Adrenal gland (tissue), 12 donors: Measurements from ENCODE around the gene POLR1C. TPM values are rescaled to one million over a fixed set of nuclear protein-coding genes. Genes with fewer than 3 reads are reported as not detected.
"Not testable (repeated sequence)": the region's sequence is repeated elsewhere in the genome, so short reads cannot be mapped to it uniquely, and the experiment has no call there.

Experiments
- DNase-seq, 7 donors: peaks; one replicate each; pipeline ENCODE4 v3.0.0-alpha.2; 2019 to 2020
- H3K27ac ChIP-seq, 5 donors: fragments of 200-600 bp; sonication (generic) in 4 of 5; 1 replicate in 3 of 5; 2 replicates in 2 of 5; pipeline versions ENCODE4 v1.5.1 to v1.8.0; 2016 to 2020; ENCODE audit warnings: mild to moderate bottlenecking in 1 of 5
- H3K27me3 ChIP-seq: fragments of 200-600 bp; 2 replicates; pipeline ENCODE4 v1.8.0; 2021
- H3K36me3 ChIP-seq, 2 donors: fragments of 200-600 bp; replicated peaks in 1 of 2; 1 replicate in 1 of 2; 2 replicates in 1 of 2; pipeline versions ENCODE4 v1.5.1 to v1.8.0; 2018 to 2022
- H3K4me1 ChIP-seq, 2 donors: fragments of 200-600 bp; replicated peaks in 1 of 2; 1 replicate in 1 of 2; 2 replicates in 1 of 2; pipeline versions ENCODE4 v1.5.1 to v1.8.0; 2018 to 2021
- H3K4me3 ChIP-seq, 4 donors: fragments of 200-600 bp; sonication (generic) in 3 of 4; one replicate each; pipeline ENCODE4 v1.5.1; 2016 to 2018
- H3K9me3 ChIP-seq, 3 donors: fragments of 200-600 bp; sonication (generic) in 1 of 3; replicated peaks in 1 of 3; 1 replicate in 2 of 3; 2 replicates in 1 of 3; pipeline versions ENCODE4 v1.5.1 to v1.8.0; 2016 to 2021
- POLR2A ChIP-seq, 2 donors: fragments of 450-650 bp; IDR thresholded peaks; one replicate each; pipeline ENCODE4 v1.6.1; 2017; ENCODE audit warnings: antibody characterized with exemption in 2 of 2, mild to moderate bottlenecking in 2 of 2, moderate library complexity in 1 of 2
- WGBS, 4 donors: extraction: QIAGEN DNeasy Blood & Tissue Kit in 2 of 4; methylation state at CpG; one replicate each; pipeline versions ENCODE4 v1.1.5 to v1.1.7; 2013 to 2017; 5-methylcytosine and 5-hydroxymethylcytosine counted together
- intact Hi-C, 2 donors: fragments of 100-400 bp; cut with DNase I; formaldehyde crosslinking; loops; one replicate each; pipeline versions ENCODE4 v1.14.1 to v1.15.0; 2022 to 2023
- polyA plus RNA-seq, 3 donors: library from polyadenylated mRNA; stranded (reverse); fragments of 200-250 nt in 2 of 3; fragments of 350-450 nt in 1 of 3; fragmentation: Illumina TruSeq in 1 of 3; extraction: RNeasy Lipid Tissue Mini Kit (QIAGEN cat#74804) in 1 of 3; gene quantifications; one replicate each; pipeline ENCODE4 v1.2.3, GENCODE V29; 2013 to 2014
- total RNA-seq, 9 donors: library from RNA; depleted of rRNA in 4 of 9; stranded (reverse); fragments of >200 nt in 4 of 9; fragments of 120-200 nt in 1 of 9; fragmentation: NEBNext Ultra II Directional in 1 of 9; extraction: Animal tissue kit (Norgen Biotek cat#: 25700) in 1 of 9; gene quantifications; one replicate each; pipeline versions ENCODE4 v1.1.0 to v1.2.4, GENCODE V29; 2013 to 2023
- TF ChIP-seq, protein P1 (sequence below), 6 experiments: fragments of 450-650 bp in 4 of 6; fragments of 200-600 bp in 2 of 6; sonication (generic) in 1 of 6; IDR thresholded peaks; 1 replicate in 5 of 6; 2 replicates in 1 of 6; pipeline versions ENCODE4 v1.5.1 to v1.8.0; 2016 to 2021; ENCODE audit warnings: antibody characterized with exemption in 6 of 6, mild to moderate bottlenecking in 2 of 6, moderate library complexity in 1 of 6
- donor health status: healthy with polysubstance abuse.
- donor health status: Bipolar disorder and iron deficiency.
- donor health status: DM: yes; HTN: yes; CAD: no.
- donor health status: DM: no; HTN: no; CAD: no.
- donor health status: DM: no; HTN: no; CAD: no.
- donor health status: DM: yes; HTN: yes; CAD: no.

Gene POLR1C
- total and polyA plus RNA-seq, 12 donors = 16.8 to 67.2 (median 37.4) TPM

DNA sequence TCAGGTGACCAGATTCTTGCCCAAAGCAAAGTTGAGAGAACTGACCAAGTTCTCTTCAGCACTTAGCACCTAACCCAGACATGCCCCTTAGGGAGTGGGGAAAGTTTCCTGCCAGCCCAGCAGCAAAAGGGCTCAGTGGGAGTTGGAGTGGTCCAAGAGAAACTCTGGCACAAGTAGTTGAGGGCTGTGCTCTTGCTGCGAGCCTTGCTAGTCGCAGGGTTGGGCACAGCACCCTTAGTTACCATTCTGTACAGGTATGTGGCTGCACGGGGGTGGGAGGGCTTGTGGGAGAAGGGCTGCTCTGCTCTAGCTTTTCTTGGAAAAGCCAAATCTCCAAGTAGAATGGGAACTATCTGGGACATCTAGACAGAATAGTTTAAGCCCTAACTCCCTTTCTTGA is 6.4 kb downstream of the POLR1C start:
- 87 to 100% (median 93%) methylated on average over 1 to 3 of the region's 3 CpGs for WGBS, 4 donors
- DNase-seq = no peak
- TF ChIP-seq, protein P1, sequence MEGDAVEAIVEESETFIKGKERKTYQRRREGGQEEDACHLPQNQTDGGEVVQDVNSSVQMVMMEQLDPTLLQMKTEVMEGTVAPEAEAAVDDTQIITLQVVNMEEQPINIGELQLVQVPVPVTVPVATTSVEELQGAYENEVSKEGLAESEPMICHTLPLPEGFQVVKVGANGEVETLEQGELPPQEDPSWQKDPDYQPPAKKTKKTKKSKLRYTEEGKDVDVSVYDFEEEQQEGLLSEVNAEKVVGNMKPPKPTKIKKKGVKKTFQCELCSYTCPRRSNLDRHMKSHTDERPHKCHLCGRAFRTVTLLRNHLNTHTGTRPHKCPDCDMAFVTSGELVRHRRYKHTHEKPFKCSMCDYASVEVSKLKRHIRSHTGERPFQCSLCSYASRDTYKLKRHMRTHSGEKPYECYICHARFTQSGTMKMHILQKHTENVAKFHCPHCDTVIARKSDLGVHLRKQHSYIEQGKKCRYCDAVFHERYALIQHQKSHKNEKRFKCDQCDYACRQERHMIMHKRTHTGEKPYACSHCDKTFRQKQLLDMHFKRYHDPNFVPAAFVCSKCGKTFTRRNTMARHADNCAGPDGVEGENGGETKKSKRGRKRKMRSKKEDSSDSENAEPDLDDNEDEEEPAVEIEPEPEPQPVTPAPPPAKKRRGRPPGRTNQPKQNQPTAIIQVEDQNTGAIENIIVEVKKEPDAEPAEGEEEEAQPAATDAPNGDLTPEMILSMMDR (IDR thresholded peaks at IDR 0.05) = no peak
- no peak for TF ChIP-seq POLR2A (IDR thresholded peaks at IDR 0.05)
- H3K9me3 ChIP-seq = no peaks in the 10 kb centered on the region
- H3K4me3 ChIP-seq = no peak overlapping the region
- peaks cover 1 to 7% of the 10 kb centered on the region in 2 donors for H3K4me1 ChIP-seq
- intact Hi-C loops = loop anchor here in 1 of 2 donors (10.0 kb wide), 1 partner anchor 52 kb away; the partner anchor contains the start of genes POLH and XPO5
- no peak overlapping the region for H3K27ac ChIP-seq
- peaks cover 0 to 89% of the 10 kb centered on the region in 2 donors for H3K36me3 ChIP-seq
- no peaks in the 10 kb centered on the region for H3K27me3 ChIP-seq

DNA sequence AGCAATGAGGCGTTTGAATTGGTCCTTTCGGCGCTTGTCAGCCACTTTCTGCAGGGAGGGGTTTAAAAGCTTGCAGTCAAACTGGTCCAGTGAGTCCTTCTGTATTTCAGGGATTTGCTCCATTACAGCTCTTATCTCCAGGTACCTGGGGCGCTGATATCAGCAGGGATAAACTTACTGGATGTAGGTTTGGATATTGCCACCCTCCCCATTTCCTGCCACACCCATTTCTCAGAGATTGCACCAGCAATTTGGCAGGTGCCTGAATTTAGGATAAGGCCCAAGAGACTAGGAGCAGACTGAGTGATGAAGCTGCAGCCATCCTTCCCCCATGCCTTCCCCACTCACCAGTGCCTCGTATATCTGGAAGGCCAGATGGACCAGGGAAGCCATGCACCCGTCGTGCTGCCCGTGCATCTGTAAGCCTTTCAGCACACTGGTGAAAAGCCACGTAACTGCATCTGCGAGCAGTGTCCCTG is 7.6 kb downstream of the POLR1C start:
- no peak for TF ChIP-seq POLR2A (IDR thresholded peaks at IDR 0.05)
- TF ChIP-seq, protein P1 (IDR thresholded peaks at IDR 0.05) = no peak
- WGBS, 4 donors = 81 to 96% (median 90%) methylated on average over 4 to 10 of the region's 10 CpGs
- Histone ChIP-seq H3K27me3 (no peaks in the 10 kb centered on the region), H3K4me3 (no peak overlapping the region), H3K27ac (no peak overlapping the region), H3K4me1 (no peaks in the 10 kb centered on the region), H3K9me3 (no peaks in the 10 kb centered on the region), H3K36me3 (peaks cover 0 to 100% of the 10 kb centered on the region in 2 donors)
- no peak for DNase-seq
- intact Hi-C loops = loop anchor here in 1 of 2 donors (10.0 kb wide), 1 partner anchor 50 kb away; the partner anchor contains the start of genes POLH and XPO5

DNA sequence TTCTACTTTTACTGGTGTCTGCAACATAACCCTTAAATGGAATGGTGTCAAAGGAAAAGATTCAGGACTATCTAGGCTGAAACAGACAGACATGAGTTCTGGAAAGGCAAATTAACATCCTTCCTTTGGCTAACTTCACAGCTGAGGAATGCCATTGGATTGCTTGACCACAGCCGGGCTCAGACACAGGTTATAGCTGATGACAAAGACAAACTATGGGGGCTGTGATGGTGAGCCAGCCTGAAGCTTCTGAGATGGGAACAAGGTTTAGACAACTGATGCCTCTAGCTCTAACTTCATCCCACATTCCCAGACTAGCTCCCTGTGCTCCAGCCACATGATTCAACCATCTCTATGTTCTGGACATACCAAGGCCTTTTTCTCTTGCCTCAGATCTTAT is 15.3 kb downstream of the POLR1C start:
- no peak for TF ChIP-seq POLR2A (IDR thresholded peaks at IDR 0.05)
- TF ChIP-seq, protein P1 (IDR thresholded peaks at IDR 0.05) = no peak
- no peak overlapping the region for H3K27ac ChIP-seq
- DNase-seq = no peak
- intact Hi-C loops = no loop called here
- no peaks in the 10 kb centered on the region for H3K4me1 ChIP-seq
- peaks cover 0 to 54% of the 10 kb centered on the region in 2 donors for H3K36me3 ChIP-seq
- H3K4me3 ChIP-seq = no peak overlapping the region
- no peaks in the 10 kb centered on the region for H3K27me3 ChIP-seq
- no peaks in the 10 kb centered on the region for H3K9me3 ChIP-seq
- 82 to 100% (median 99%) methylated on average over 1 of the region's 1 CpG for WGBS, 4 donors

DNA sequence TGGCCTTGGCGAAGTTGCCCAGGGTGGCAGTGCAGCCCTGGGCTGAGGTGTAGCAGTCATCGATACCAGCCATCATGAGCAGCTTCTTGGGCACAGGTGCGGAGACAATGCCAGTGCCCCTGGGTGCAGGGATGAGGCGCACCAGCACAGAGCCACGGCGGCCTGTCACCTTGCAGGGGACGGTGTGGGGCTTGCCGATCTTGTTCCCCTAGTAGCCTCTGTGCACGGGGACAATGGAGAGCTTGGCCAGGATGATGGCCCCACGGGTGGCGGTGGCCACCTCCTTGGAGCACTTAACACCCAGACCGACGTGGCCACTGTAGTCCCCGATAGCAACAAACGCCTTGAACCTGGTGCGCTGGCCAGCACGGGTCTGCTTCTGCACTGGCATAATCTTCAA is 22.1 kb downstream of the POLR1C start:
- H3K4me3 ChIP-seq, intact Hi-C loops, H3K4me1 ChIP-seq, H3K36me3 ChIP-seq, H3K27ac ChIP-seq, H3K9me3 ChIP-seq, H3K27me3 ChIP-seq, DNase-seq: not testable (repeated sequence)
- 59 to 88% (median 74%) methylated on average over 7 to 15 of the region's 17 CpGs for WGBS, 4 donors

DNA sequence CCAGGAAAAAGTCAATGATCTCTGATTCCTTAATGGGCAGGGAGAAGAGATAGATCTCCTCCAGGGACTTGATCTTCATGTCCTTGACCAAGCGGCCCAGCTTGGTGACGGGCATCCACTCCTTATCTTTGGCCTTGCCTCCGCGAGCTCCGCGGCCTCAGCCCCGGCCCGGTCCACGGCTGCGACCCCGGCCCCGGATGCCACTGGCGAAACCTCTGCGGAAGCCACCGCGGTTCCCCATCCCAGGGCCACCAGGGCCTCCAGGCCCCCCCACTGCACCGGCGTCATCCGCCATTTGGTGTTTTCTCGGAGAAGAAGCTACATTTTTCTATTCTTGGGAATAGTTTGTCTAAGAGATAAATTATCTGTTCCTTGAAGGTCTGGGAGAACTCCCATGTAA is 22.5 kb downstream of the POLR1C start:
- H3K27ac ChIP-seq, H3K4me3 ChIP-seq, H3K4me1 ChIP-seq, H3K9me3 ChIP-seq, intact Hi-C loops, H3K27me3 ChIP-seq, H3K36me3 ChIP-seq: not testable (repeated sequence)
- WGBS, 4 donors = 39 to 61% (median 51%) methylated on average over 4 to 20 of the region's 20 CpGs
- peak in 3 of 7 donors; percentile 20 to 38 (median 28) for DNase-seq
